GM20000 (cell line): ENCODE measurements around the gene PPP6R3.

Source experiments
- DNase-seq: peaks from one replicate; pipeline ENCODE4 v3.0.0; 2012; ENCODE audit warnings: low spot score
- TF ChIP-seq, protein P1 (sequence below): IDR thresholded peaks from 2 replicates; pipeline ENCODE4 v1.5.1; 2012; ENCODE audit warnings: mild to moderate bottlenecking, control low read depth; ENCODE audit errors: extremely low read depth, missing control alignments

PPP6R3 gene

GRCh38 chr11:68575025-68575665, 114.6 kb downstream of the PPP6R3 start:
- DNase-seq, result no peak
- TF ChIP-seq, protein P1, sequence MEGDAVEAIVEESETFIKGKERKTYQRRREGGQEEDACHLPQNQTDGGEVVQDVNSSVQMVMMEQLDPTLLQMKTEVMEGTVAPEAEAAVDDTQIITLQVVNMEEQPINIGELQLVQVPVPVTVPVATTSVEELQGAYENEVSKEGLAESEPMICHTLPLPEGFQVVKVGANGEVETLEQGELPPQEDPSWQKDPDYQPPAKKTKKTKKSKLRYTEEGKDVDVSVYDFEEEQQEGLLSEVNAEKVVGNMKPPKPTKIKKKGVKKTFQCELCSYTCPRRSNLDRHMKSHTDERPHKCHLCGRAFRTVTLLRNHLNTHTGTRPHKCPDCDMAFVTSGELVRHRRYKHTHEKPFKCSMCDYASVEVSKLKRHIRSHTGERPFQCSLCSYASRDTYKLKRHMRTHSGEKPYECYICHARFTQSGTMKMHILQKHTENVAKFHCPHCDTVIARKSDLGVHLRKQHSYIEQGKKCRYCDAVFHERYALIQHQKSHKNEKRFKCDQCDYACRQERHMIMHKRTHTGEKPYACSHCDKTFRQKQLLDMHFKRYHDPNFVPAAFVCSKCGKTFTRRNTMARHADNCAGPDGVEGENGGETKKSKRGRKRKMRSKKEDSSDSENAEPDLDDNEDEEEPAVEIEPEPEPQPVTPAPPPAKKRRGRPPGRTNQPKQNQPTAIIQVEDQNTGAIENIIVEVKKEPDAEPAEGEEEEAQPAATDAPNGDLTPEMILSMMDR, result no peak

DNA sequence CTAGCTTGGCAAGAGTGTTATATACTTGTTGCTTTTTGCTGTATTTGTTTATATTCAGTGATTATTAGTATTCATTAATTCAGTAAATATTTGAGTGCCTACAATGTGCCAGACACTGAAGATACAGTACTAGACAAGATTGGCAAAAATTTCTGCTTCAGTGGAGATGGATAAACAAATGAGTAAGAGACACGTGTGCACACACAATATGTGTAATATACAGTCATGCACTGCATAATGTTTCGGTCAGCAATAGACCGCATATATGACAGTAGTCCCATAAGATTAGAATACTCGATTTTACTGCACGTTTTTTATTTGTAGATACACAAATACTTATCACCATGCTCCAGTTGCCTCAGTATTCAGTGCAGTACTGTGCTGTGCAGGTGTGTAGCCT, 118.9 kb downstream of the PPP6R3 start:
- DNase-seq, result no peak
- TF ChIP-seq, protein P1, result no peak

DNA sequence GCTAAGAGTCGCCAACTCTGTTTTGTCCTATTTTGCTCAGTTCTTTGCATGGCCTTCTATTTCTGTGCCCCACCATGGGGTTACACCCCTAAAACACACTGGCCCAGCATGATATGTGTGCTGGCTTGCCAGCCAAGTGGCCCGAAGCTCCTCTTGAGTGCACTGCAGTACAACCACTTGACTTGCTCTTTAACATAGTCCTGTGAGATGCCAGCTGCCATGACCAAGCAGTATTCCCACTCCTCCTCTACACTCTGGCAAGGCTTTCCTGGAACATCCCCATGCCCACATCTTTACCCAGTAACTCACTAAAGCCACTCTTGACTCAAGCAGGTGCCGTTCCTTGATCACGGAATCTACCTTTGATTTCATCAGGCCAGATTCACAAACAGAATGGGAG, 120.9 kb downstream of the PPP6R3 start:
- TF ChIP-seq, protein P1, result no peak
- no peak for DNase-seq

DNA sequence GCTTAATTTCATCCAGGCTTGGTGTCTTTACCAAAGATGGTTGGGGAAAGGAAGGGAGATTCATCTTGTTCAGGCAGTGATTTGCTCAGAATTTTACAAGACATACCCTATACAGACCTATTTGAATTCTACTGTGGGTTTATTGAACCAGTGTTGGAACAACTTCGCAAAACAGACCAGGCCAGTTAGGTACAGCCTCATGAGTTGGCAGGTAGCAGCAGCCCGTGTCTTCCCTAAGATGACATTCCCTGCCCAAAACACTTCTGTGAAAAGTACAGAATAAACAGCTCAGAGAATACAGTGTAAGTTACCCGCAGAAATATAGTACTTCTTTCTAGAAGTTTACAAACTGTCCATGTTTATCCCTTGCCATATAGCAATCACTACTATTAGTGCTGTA, 121.3 kb downstream of the PPP6R3 start:
- TF ChIP-seq, protein P1, result no peak
- no peak for DNase-seq

- DNase-seq, result no peak
- TF ChIP-seq, protein P1, result no peak
These were observed 122.0 kb downstream of the PPP6R3 start for GRCh38 chr11:68582416-68583040.

- no peak for DNase-seq
- TF ChIP-seq, protein P1, result no peak
These were observed 122.5 kb downstream of the PPP6R3 start for GRCh38 chr11:68583041-68583446.

GRCh38 chr11:68584097-68584496, 123.5 kb downstream of the PPP6R3 start:
- TF ChIP-seq, protein P1, result peak; percentile 61
- peak; percentile 45 for DNase-seq
